Suprapubic skin (tissue), 4 donors: Measurements from ENCODE around the gene AGTR1.

Experiments
- POLR2A ChIP-seq, 2 donors: fragments of 450-650 bp; IDR thresholded peaks; one replicate each; pipeline ENCODE4 v1.6.1; 2017; ENCODE audit warnings: antibody characterized with exemption in 2 of 2, mild to moderate bottlenecking in 2 of 2, moderate library complexity in 2 of 2
- POLR2AphosphoS5 ChIP-seq, 3 donors: sonication (generic); formaldehyde crosslinking; IDR thresholded peaks; one replicate each; pipeline ENCODE4 v1.6.1; 2017; ENCODE audit warnings: antibody characterized with exemption in 3 of 3
- TF ChIP-seq, protein P1 (sequence below), 2 donors: fragments of 200-600 bp in 1 of 2; fragments of 450-650 bp in 1 of 2; sonication (generic) in 1 of 2; IDR thresholded peaks; one replicate each; pipeline ENCODE4 v1.5.1; 2016 to 2019; ENCODE audit warnings: antibody characterized with exemption in 2 of 2, mild to moderate bottlenecking in 1 of 2, moderate library complexity in 1 of 2

DNA sequence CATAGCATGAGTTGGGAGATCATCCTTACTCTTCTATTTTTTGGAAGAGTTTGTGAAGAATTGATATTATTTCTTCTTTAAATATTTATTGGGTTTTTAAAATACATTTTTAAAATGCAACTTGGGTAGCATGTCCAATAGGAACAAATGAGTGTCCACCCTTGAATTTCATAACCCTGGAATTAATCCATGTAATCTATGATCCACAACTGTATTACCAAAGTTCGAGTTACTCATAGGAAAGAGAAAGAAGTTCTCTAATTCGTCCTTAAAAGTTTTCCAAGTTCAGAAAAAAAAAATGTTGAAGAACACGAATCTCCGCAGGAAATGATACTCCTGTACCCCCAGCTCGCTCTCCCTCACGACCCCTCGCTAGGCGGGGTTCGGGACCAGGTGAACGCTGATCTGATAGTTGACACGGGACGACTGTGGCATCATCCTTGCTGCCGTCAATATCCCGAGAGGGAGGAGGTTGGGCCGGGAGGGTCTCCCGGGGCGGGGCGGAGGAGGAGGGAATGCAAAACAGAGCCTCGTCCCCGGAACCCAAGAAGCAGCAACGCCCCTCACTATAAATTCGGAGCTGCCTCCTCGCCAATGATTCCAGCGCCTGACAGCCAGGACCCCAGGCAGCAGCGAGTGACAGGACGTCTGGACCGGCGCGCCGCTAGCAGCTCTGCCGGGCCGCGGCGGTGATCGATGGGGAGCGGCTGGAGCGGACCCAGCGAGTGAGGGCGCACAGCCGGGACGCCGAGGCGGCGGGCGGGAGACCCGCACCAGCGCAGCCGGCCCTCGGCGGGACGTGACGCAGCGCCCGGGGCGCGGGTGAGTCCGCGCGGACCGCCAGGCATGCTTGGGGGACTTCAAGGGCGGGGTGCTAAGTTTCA, at the start of gene AGTR1:
- TF ChIP-seq, protein P1, sequence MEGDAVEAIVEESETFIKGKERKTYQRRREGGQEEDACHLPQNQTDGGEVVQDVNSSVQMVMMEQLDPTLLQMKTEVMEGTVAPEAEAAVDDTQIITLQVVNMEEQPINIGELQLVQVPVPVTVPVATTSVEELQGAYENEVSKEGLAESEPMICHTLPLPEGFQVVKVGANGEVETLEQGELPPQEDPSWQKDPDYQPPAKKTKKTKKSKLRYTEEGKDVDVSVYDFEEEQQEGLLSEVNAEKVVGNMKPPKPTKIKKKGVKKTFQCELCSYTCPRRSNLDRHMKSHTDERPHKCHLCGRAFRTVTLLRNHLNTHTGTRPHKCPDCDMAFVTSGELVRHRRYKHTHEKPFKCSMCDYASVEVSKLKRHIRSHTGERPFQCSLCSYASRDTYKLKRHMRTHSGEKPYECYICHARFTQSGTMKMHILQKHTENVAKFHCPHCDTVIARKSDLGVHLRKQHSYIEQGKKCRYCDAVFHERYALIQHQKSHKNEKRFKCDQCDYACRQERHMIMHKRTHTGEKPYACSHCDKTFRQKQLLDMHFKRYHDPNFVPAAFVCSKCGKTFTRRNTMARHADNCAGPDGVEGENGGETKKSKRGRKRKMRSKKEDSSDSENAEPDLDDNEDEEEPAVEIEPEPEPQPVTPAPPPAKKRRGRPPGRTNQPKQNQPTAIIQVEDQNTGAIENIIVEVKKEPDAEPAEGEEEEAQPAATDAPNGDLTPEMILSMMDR (IDR thresholded peaks at IDR 0.05): no peak
- TF ChIP-seq POLR2A (IDR thresholded peaks at IDR 0.05) (peak; percentile 19 to 89), POLR2AphosphoS5 (IDR thresholded peaks at IDR 0.05) (no peak)
